ENCODE results near the gene RFPL4AL1. TPM values are rescaled to one million over a fixed set of nuclear protein-coding genes. Genes with fewer than 3 reads are reported as not detected.

RFPL4AL1 gene
- total and polyA plus RNA-seq, 9 of the 15 experiments (the other 6 are each of a cell fraction or from before 2014, with no cell fraction given): 0.18 to 0.21 TPM; not detected in 7

DNA sequence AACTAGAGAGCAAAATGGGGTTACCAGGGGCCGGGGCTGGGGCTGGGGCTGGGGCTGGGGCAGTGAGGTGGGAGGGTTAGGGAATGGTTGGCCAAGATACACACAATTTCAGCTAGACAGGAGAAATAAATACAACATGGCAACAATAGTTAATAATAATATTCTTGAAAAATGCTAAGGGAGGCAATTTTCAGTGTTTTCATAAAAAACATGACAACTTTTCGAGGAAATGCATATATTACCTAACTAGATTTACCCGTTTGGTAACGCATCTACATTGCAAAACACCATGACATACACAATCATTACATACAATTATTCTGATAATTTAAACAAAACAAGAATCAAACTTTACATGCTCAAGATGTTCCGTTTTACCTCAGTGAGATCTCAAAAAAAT lies 12.2 kb downstream of the RFPL4AL1 start:
- FAIRE-seq (no peak), ATAC-seq (no peak), DNase-seq (ENCODE audit: extremely low read depth in 1 of 4, low spot score in 3 of 4) (no peak)
- Histone ChIP-seq H3K4me2 (ENCODE audit: insufficient read depth, low read length) (no peak overlapping the region), H3K79me2 (ENCODE audit: control insufficient read depth, insufficient read depth, low read length) (no peaks in the 10 kb centered on the region), H3K27ac (ENCODE audit: extremely low read depth, low read depth, low read length) (no peak overlapping the region), H3K4me1 (replicated peaks in 1 of 2; ENCODE audit: control insufficient read depth in 2 of 2, insufficient read depth in 2 of 2, low read length in 2 of 2) (no peaks in the 10 kb centered on the region), H3K9me3 (replicated peaks; ENCODE audit: control insufficient read depth, insufficient read depth, low read depth, low read length) (no peaks in the 10 kb centered on the region), H3K9me1 (ENCODE audit: control insufficient read depth, insufficient read depth, low read length) (no peaks in the 10 kb centered on the region), H2AFZ (ENCODE audit: low read depth, low read length) (no peak overlapping the region), H3K9ac (ENCODE audit: insufficient read depth in 1 of 2, low read depth in 2 of 2, low read length in 2 of 2) (no peak overlapping the region), H3K4me3 (no peak overlapping the region), H4K20me1 (replicated peaks; ENCODE audit: control insufficient read depth, insufficient read depth, low read length) (no peaks in the 10 kb centered on the region), H3K27me3 (ENCODE audit: control insufficient read depth in 2 of 2, insufficient read depth in 2 of 2, low read length in 2 of 2) (peaks cover 19 to 35% of the 10 kb centered on the region in 2 experiments), H3K36me3 (ENCODE audit: control insufficient read depth, insufficient read depth, low read length) (no peaks in the 10 kb centered on the region)
- intact Hi-C loops (cut with micrococcal nuclease) (no loop called here), in situ Hi-C loops (cut with MboI) (no loop called here)
- WGBS (ENCODE audit: insufficient coverage, low coverage, missing lambda C conversion rate): 6% methylated on average over 5 of the region's 5 CpGs
- TF ChIP-seq FOXJ3 (CRISPR knock-in tag; IDR thresholded peaks at IDR 0.05) (no peak), HNRNPK (IDR thresholded peaks at IDR 0.05; ENCODE audit: low read depth, low read length, poor library complexity, severe bottlenecking) (no peak), POLR2B (IDR thresholded peaks at IDR 0.05; ENCODE audit: low read depth, partially characterized antibody) (no peak), ZFP1 (CRISPR knock-in tag; IDR thresholded peaks at IDR 0.05) (no peak), CHCHD3 (CRISPR knock-in tag; IDR thresholded peaks at IDR 0.05) (no peak), NCOA4 (IDR thresholded peaks at IDR 0.05; ENCODE audit: partially characterized antibody) (no peak), STAG1 (CRISPR knock-in tag; IDR thresholded peaks at IDR 0.05; ENCODE audit: borderline replicate concordance) (no peak), CREM (IDR thresholded peaks at IDR 0.05; ENCODE audit: low read depth) (no peak), PRPF4 (IDR thresholded peaks at IDR 0.05; ENCODE audit: insufficient read depth, low read depth, low read length, poor library complexity, severe bottlenecking) (no peak), ZNF384 (IDR thresholded peaks at IDR 0.05; ENCODE audit: low read depth, low read length) (no peak), HNRNPUL1 (IDR thresholded peaks at IDR 0.05; ENCODE audit: low read length) (no peak), ZNF586 (CRISPR knock-in tag; conservative IDR thresholded peaks at IDR 0.05) (no peak), IFI16 (CRISPR knock-in tag; IDR thresholded peaks at IDR 0.05) (no peak)
- TF ChIP-seq, protein P1, sequence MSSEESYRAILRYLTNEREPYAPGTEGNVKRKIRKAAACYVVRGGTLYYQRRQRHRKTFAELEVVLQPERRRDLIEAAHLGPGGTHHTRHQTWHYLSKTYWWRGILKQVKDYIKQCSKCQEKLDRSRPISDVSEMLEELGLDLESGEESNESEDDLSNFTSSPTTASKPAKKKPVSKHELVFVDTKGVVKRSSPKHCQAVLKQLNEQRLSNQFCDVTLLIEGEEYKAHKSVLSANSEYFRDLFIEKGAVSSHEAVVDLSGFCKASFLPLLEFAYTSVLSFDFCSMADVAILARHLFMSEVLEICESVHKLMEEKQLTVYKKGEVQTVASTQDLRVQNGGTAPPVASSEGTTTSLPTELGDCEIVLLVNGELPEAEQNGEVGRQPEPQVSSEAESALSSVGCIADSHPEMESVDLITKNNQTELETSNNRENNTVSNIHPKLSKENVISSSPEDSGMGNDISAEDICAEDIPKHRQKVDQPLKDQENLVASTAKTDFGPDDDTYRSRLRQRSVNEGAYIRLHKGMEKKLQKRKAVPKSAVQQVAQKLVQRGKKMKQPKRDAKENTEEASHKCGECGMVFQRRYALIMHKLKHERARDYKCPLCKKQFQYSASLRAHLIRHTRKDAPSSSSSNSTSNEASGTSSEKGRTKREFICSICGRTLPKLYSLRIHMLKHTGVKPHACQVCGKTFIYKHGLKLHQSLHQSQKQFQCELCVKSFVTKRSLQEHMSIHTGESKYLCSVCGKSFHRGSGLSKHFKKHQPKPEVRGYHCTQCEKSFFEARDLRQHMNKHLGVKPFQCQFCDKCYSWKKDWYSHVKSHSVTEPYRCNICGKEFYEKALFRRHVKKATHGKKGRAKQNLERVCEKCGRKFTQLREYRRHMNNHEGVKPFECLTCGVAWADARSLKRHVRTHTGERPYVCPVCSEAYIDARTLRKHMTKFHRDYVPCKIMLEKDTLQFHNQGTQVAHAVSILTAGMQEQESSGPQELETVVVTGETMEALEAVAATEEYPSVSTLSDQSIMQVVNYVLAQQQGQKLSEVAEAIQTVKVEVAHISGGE (CRISPR knock-in tag; IDR thresholded peaks at IDR 0.05): no peak
- TF ChIP-seq, protein P2, sequence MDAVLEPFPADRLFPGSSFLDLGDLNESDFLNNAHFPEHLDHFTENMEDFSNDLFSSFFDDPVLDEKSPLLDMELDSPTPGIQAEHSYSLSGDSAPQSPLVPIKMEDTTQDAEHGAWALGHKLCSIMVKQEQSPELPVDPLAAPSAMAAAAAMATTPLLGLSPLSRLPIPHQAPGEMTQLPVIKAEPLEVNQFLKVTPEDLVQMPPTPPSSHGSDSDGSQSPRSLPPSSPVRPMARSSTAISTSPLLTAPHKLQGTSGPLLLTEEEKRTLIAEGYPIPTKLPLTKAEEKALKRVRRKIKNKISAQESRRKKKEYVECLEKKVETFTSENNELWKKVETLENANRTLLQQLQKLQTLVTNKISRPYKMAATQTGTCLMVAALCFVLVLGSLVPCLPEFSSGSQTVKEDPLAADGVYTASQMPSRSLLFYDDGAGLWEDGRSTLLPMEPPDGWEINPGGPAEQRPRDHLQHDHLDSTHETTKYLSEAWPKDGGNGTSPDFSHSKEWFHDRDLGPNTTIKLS (IDR thresholded peaks at IDR 0.05; ENCODE audit: borderline replicate concordance, low read depth): no peak
- TF ChIP-seq, protein P3, sequence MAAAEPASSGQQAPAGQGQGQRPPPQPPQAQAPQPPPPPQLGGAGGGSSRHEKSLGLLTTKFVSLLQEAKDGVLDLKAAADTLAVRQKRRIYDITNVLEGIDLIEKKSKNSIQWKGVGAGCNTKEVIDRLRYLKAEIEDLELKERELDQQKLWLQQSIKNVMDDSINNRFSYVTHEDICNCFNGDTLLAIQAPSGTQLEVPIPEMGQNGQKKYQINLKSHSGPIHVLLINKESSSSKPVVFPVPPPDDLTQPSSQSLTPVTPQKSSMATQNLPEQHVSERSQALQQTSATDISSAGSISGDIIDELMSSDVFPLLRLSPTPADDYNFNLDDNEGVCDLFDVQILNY (CRISPR knock-in tag; IDR thresholded peaks at IDR 0.05): no peak
- ChIA-PET POLR2A (no interaction called here), CTCF (ENCODE audit: low intra/inter-chr PET ratio) (no interaction called here)
- BruUV-seq (replicated peaks): no TSS peak
